SU-DHL-6 (cell line): Measurements from ENCODE around the gene ZNF117.

Experiments
- H2AFZ ChIP-seq: fragments of 200-600 bp; sonication (generic); 2 replicates; pipeline ENCODE4 v1.6.1; 2014; ENCODE audit warnings: low read depth, mild to moderate bottlenecking, moderate library complexity, mixed read lengths, antibody characterized with exemption, low read length; ENCODE audit not compliant: severe bottlenecking
- H3F3A ChIP-seq: fragments of 200-600 bp; shearing (Covaris generic); 2 replicates; pipeline ENCODE4 v1.6.0; 2016; ENCODE audit warnings: antibody characterized with exemption, mild to moderate bottlenecking; ENCODE audit not compliant: insufficient read depth
- H3K27ac ChIP-seq: fragments of 200-600 bp; sonication (generic); 2 replicates; pipeline ENCODE4 v1.5.1; 2016; ENCODE audit warnings: low read depth, mild to moderate bottlenecking, low read length, moderate library complexity, mixed read lengths
- H3K27me3 ChIP-seq: fragments of 200-600 bp; sonication (generic), shearing (Covaris generic); 2 replicates; pipeline ENCODE4 v1.6.0; 2014; ENCODE audit warnings: mild to moderate bottlenecking, low read length
- H3K36me3 ChIP-seq: fragments of 200-600 bp; sonication (generic); 2 replicates; pipeline ENCODE4 v1.6.1; 2014; ENCODE audit warnings: mild to moderate bottlenecking, low read length, mixed read lengths
- H3K4me2 ChIP-seq: fragments of 300-600, 200-600 bp; shearing (Covaris generic), sonication (generic); 2 replicates; pipeline ENCODE4 v1.6.0; 2014; ENCODE audit warnings: low read length, low read depth, mild to moderate bottlenecking; ENCODE audit not compliant: poor library complexity, severe bottlenecking
- H3K4me3 ChIP-seq: fragments of 200-600 bp; sonication (generic); 2 replicates; pipeline ENCODE4 v1.5.1; 2014; ENCODE audit warnings: antibody characterized with exemption, low read length, mild to moderate bottlenecking, mixed read lengths; ENCODE audit not compliant: insufficient read depth, poor library complexity, severe bottlenecking
- H3K79me2 ChIP-seq: fragments of 200-600 bp; sonication (generic); 2 replicates; pipeline ENCODE4 v1.6.1; 2014; ENCODE audit warnings: mild to moderate bottlenecking, low read length, moderate library complexity; ENCODE audit not compliant: insufficient read depth
- H3K9ac ChIP-seq: fragments of 200-600 bp; sonication (generic); 2 replicates; pipeline ENCODE4 v1.7.0; 2014; ENCODE audit warnings: mild to moderate bottlenecking, low read length
- H3K9me2 ChIP-seq: fragments of 200-600 bp; sonication (generic); replicated peaks from 2 replicates; pipeline ENCODE4 v1.6.1; 2014; ENCODE audit warnings: low read length; ENCODE audit not compliant: insufficient read depth
- H3K9me3 ChIP-seq: fragments of 200-600 bp; sonication (generic); 2 replicates; pipeline ENCODE4 v1.6.1; 2014; ENCODE audit warnings: low read length, mixed read lengths; ENCODE audit not compliant: insufficient read depth
- H4K20me1 ChIP-seq: fragments of 200-600 bp; sonication (generic); 2 replicates; pipeline ENCODE4 v1.6.1; 2014; ENCODE audit warnings: low read depth, mild to moderate bottlenecking, antibody characterized with exemption, low read length, moderate library complexity, mixed read lengths
- EZH2phosphoT487 ChIP-seq: fragments of 200-600 bp; sonication (generic), shearing (Covaris generic); conservative IDR thresholded peaks from 2 replicates; pipeline ENCODE4 v1.6.1; 2018; ENCODE audit warnings: mild to moderate bottlenecking, antibody characterized with exemption, low read length, moderate library complexity, mixed read lengths
- TF ChIP-seq, protein P1 (sequence below): fragments of 200-600 bp; sonication (generic); IDR thresholded peaks from one replicate; pipeline ENCODE4 v1.5.1; 2017; ENCODE audit warnings: antibody characterized with exemption, mild to moderate bottlenecking, low read length, moderate library complexity; ENCODE audit not compliant: insufficient read depth, poor library complexity, severe bottlenecking

The ZNF117 gene

DNA sequence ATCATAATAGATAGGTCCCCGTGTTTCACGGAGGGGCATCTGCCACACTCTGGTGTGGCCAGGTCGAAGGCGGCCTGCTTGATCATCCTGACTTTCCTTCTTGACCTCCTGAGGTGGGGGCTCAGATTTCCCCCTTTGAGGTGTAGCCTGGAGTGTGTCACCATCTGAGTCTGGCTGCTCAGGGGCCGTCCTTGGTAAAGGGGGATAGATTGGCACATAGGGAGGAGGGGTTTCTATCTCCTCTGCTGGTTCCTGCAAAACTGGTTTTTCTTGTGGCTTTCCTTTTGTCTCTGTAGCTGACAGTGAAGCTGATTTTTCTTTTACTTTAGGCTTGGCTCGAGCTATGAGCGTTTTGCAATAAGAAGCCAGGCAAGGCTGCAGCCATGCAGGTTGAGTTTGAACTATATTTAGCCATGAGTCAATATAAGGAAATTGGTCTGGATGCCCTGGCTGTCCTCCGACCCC is 7.1 kb upstream of the ZNF117 start:
- no peak overlapping the region for H2AFZ ChIP-seq
- no peak overlapping the region for H3K9ac ChIP-seq
- no peak overlapping the region for H3K27ac ChIP-seq
- peaks cover 18% of the 10 kb centered on the region for H3K36me3 ChIP-seq
- H3K4me3 ChIP-seq, result no peak overlapping the region
- H4K20me1 ChIP-seq, result no peaks in the 10 kb centered on the region
- H3K9me3 ChIP-seq, result 0 out of 2 replicates have a peak, but pooled peaks cover 3% of the 10 kb centered on the region
- H3K4me2 ChIP-seq, result no peak overlapping the region
- peaks cover 44% of the 10 kb centered on the region for H3K79me2 ChIP-seq
- H3K27me3 ChIP-seq, result no peaks in the 10 kb centered on the region
- H3F3A ChIP-seq, result peaks cover 16% of the 10 kb centered on the region
- no peak for TF ChIP-seq EZH2phosphoT487
- TF ChIP-seq, protein P1, sequence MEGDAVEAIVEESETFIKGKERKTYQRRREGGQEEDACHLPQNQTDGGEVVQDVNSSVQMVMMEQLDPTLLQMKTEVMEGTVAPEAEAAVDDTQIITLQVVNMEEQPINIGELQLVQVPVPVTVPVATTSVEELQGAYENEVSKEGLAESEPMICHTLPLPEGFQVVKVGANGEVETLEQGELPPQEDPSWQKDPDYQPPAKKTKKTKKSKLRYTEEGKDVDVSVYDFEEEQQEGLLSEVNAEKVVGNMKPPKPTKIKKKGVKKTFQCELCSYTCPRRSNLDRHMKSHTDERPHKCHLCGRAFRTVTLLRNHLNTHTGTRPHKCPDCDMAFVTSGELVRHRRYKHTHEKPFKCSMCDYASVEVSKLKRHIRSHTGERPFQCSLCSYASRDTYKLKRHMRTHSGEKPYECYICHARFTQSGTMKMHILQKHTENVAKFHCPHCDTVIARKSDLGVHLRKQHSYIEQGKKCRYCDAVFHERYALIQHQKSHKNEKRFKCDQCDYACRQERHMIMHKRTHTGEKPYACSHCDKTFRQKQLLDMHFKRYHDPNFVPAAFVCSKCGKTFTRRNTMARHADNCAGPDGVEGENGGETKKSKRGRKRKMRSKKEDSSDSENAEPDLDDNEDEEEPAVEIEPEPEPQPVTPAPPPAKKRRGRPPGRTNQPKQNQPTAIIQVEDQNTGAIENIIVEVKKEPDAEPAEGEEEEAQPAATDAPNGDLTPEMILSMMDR, result no peak
- H3K9me2 ChIP-seq, result no peaks in the 10 kb centered on the region

DNA sequence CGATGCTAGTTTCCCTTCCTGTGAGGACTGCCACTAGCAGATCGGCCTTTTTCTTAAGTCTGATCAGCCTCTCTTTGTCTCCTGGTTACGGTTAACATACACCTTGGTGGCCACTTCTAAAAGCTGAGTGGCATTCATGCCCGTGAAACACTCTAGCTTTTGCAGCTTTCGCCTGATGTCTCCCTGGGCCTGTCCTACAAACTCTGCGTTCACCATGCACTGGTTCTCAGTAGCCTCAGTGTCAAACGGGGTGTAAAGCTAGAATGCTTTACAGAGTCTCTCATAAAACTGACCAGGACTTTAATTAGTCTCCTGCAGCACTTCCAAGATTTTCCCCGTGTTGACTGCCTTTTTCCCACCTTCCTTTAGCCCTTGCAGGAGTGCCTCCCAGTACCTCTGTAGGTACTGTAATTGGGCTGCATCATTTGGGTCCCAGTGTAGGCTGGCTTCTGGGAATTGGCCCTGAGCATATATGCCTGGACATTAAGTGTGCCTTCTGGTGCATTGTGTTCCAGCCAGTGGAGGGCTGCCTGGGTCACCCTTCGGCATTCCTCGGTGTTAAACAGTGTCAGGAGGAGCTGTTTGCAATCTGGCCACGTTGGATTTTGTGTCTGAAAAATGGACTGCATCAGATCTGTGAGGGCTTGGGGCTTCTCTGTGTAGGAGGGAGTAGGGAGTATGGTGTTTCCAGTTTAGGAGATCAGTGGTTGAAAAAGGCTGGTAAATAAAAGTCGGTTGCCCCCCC is 6.5 kb upstream of the ZNF117 start:
- Histone ChIP-seq H3K4me3 (no peak overlapping the region), H3F3A (peaks cover 16% of the 10 kb centered on the region), H3K4me2 (no peak overlapping the region), H3K79me2 (peaks cover 38% of the 10 kb centered on the region), H4K20me1 (no peaks in the 10 kb centered on the region), H3K9me3 (0 out of 2 replicates have a peak, but pooled peaks cover 3% of the 10 kb centered on the region), H3K27ac (no peak overlapping the region), H3K9me2 (no peaks in the 10 kb centered on the region), H3K27me3 (no peaks in the 10 kb centered on the region), H2AFZ (no peak overlapping the region), H3K36me3 (peaks cover 16% of the 10 kb centered on the region), H3K9ac (no peak overlapping the region)
- no peak for TF ChIP-seq EZH2phosphoT487
- TF ChIP-seq, protein P1, result no peak

DNA sequence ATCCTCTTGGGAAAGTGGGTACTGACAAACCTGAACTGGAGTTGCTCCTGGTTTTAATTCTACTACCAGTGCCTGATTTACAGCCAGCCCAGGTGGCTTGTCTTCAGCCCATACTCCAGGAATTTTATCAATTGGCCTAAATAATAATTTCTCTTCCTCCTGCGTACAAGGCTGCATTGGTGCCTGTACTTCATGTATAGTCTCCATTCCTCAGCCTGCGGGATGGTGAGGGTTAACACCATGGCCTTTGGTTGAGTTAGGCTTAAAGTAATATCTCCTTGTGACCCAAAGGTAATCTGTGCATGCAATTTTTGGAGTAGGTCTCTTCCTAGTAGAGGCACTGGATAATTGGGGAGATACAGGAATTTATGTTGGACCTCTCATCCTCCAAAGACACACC is 5.5 kb upstream of the ZNF117 start:
- no peak for TF ChIP-seq EZH2phosphoT487
- TF ChIP-seq, protein P1, result no peak
- Histone ChIP-seq H3K9ac (no peak overlapping the region), H3K27me3 (no peaks in the 10 kb centered on the region), H4K20me1 (no peaks in the 10 kb centered on the region), H3K9me2 (no peaks in the 10 kb centered on the region), H3F3A (peaks cover 16% of the 10 kb centered on the region), H2AFZ (no peak overlapping the region), H3K9me3 (0 out of 2 replicates have a peak, but pooled peaks cover 3% of the 10 kb centered on the region), H3K79me2 (peaks cover 27% of the 10 kb centered on the region), H3K4me3 (no peak overlapping the region), H3K36me3 (peaks cover 21% of the 10 kb centered on the region), H3K27ac (no peak overlapping the region), H3K4me2 (no peak overlapping the region)
